Measurements from ENCODE around the gene PATZ1. TPM values are rescaled to one million over a fixed set of nuclear protein-coding genes. Genes with fewer than 3 reads are reported as not detected.
"Not testable (repeated sequence)": the region's sequence is repeated elsewhere in the genome, so short reads cannot be mapped to it uniquely, and the experiment has no call there.

The PATZ1 gene
- total RNA-seq, 2 experiments from 2014 or later, result 27.4 to 28.2 TPM

- no peaks in the 10 kb centered on the region for H3K9me3 Mint-ChIP-seq (ENCODE audit: low read depth)
- peaks cover 20% of the 10 kb centered on the region for H3K36me3 Mint-ChIP-seq
- H3K4me1 Mint-ChIP-seq, result peaks cover 1% of the 10 kb centered on the region
- DNase-seq (no peak), ATAC-seq (no peak)
- no peak overlapping the region for H3K4me3 Mint-ChIP-seq
- no peaks in the 10 kb centered on the region for H3K27me3 Mint-ChIP-seq
- CTCF ChIA-PET, result interaction anchor here (0.5 to 1.8 kb wide), 5 partner anchors 9 to 616 kb away, joined by 3 to 8 read pairs (median 4); no protein-coding TSS in a partner anchor
- no peak overlapping the region for H3K27ac Mint-ChIP-seq
These were observed 22.3 kb downstream of the PATZ1 start for GRCh38 chr22:31323578-31324550.

- CTCF ChIA-PET, result interaction anchor here (1.7 kb wide), 1 partner anchor 8 kb away, joined by 10 read pairs; no protein-coding TSS in a partner anchor
- no peak overlapping the region for H3K4me3 Mint-ChIP-seq
- ATAC-seq, result no peak
These were observed 24.7 kb downstream of the PATZ1 start for GRCh38 chr22:31321421-31321820.

GRCh38 chr22:31314220-31314619 lies 31.9 kb downstream of the PATZ1 start:
- H3K4me1 Mint-ChIP-seq; H3K27me3 Mint-ChIP-seq; ATAC-seq; H3K9me3 Mint-ChIP-seq (ENCODE audit: low read depth); H3K27ac Mint-ChIP-seq; H3K36me3 Mint-ChIP-seq; H3K4me3 Mint-ChIP-seq; DNase-seq: not testable (repeated sequence)
- CTCF ChIA-PET, result interaction anchor here (0.9 to 3.9 kb wide), 11 partner anchors 8 to 551 kb away, joined by 3 to 36 read pairs (median 8); partner anchors contain the start of genes LIMK2 and PIK3IP1

More at GRCh38 chr22:31321421-31321820, 24.7 kb downstream of the PATZ1 start:
- Mint-ChIP-seq H3K36me3 (peaks cover 10% of the 10 kb centered on the region), H3K9me3 (ENCODE audit: low read depth) (no peaks in the 10 kb centered on the region), H3K27ac (no peak overlapping the region), H3K4me1 (peaks cover 1% of the 10 kb centered on the region), H3K27me3 (no peaks in the 10 kb centered on the region)
- no peak for DNase-seq

- CTCF ChIA-PET, result interaction anchor here (0.6 to 3.9 kb wide), 28 partner anchors 8 to 550 kb away, joined by 3 to 36 read pairs (median 5); partner anchors contain the start of genes LIMK2, PIK3IP1 and SELENOM
- Mint-ChIP-seq H3K36me3 (peaks cover 8% of the 10 kb centered on the region), H3K9me3 (ENCODE audit: low read depth) (peaks cover 5% of the 10 kb centered on the region), H3K27ac (no peak overlapping the region), H3K27me3 (no peaks in the 10 kb centered on the region), H3K4me3 (no peak overlapping the region), H3K4me1 (peaks cover 6% of the 10 kb centered on the region)
- ATAC-seq (peak; percentile 69), DNase-seq (peak; percentile 69)
These were observed 32.6 kb downstream of the PATZ1 start for GRCh38 chr22:31313366-31314147.

GRCh38 chr22:31308181-31308580 lies 38.0 kb downstream of the PATZ1 start:
- Mint-ChIP-seq H3K27me3 (no peaks in the 10 kb centered on the region), H3K4me1 (peaks cover 21% of the 10 kb centered on the region), H3K36me3 (no peaks in the 10 kb centered on the region), H3K4me3 (no peak overlapping the region), H3K9me3 (ENCODE audit: low read depth) (no peaks in the 10 kb centered on the region), H3K27ac (peak overlapping the region; percentile 22)
- CTCF ChIA-PET, result interaction anchor here (1.1 kb wide), 1 partner anchor 40 kb away, joined by 3 read pairs; no protein-coding TSS in a partner anchor
- DNase-seq (no peak), ATAC-seq (no peak)

- Mint-ChIP-seq H3K27ac (no peak overlapping the region), H3K27me3 (no peaks in the 10 kb centered on the region), H3K4me1 (peaks cover 21% of the 10 kb centered on the region), H3K9me3 (ENCODE audit: low read depth) (no peaks in the 10 kb centered on the region), H3K4me3 (no peak overlapping the region), H3K36me3 (no peaks in the 10 kb centered on the region)
- no peak for ATAC-seq
- CTCF ChIA-PET, result no interaction called here
- DNase-seq, result no peak
These were observed 41.0 kb downstream of the PATZ1 start for GRCh38 chr22:31305194-31305593.

GRCh38 chr22:31302537-31302936 lies 43.6 kb downstream of the PATZ1 start:
- Mint-ChIP-seq H3K9me3 (ENCODE audit: low read depth) (no peaks in the 10 kb centered on the region), H3K27me3 (no peaks in the 10 kb centered on the region), H3K4me3 (no peak overlapping the region), H3K27ac (no peak overlapping the region), H3K36me3 (no peaks in the 10 kb centered on the region), H3K4me1 (peaks cover 10% of the 10 kb centered on the region)
- CTCF ChIA-PET, result interaction anchor here (1.8 to 4.9 kb wide), 2 partner anchors 10 to 12 kb away, joined by 5 to 29 read pairs; partner anchors contain the start of gene PIK3IP1
- ATAC-seq (no peak), DNase-seq (no peak)

GRCh38 chr22:31302006-31302405 lies 44.1 kb downstream of the PATZ1 start:
- H3K4me1 Mint-ChIP-seq, result peaks cover 7% of the 10 kb centered on the region
- no peak overlapping the region for H3K27ac Mint-ChIP-seq
- H3K4me3 Mint-ChIP-seq, result no peak overlapping the region
- ATAC-seq (no peak), DNase-seq (no peak)
- H3K36me3 Mint-ChIP-seq, result no peaks in the 10 kb centered on the region
- CTCF ChIA-PET, result interaction anchor here (2.1 to 4.9 kb wide), 2 partner anchors 10 to 12 kb away, joined by 6 to 29 read pairs; partner anchors contain the start of gene PIK3IP1
- H3K9me3 Mint-ChIP-seq (ENCODE audit: low read depth), result no peaks in the 10 kb centered on the region
- no peaks in the 10 kb centered on the region for H3K27me3 Mint-ChIP-seq

- Mint-ChIP-seq H3K36me3 (no peaks in the 10 kb centered on the region), H3K9me3 (ENCODE audit: low read depth) (no peaks in the 10 kb centered on the region), H3K27me3 (no peaks in the 10 kb centered on the region), H3K4me3 (no peak overlapping the region), H3K27ac (no peak overlapping the region), H3K4me1 (peaks cover 12% of the 10 kb centered on the region)
- ATAC-seq (no peak), DNase-seq (no peak)
- CTCF ChIA-PET, result interaction anchor here (2.1 to 4.9 kb wide), 2 partner anchors 9 to 13 kb away, joined by 6 to 29 read pairs; partner anchors contain the start of gene PIK3IP1
These were observed 45.2 kb downstream of the PATZ1 start for GRCh38 chr22:31300896-31301295.

GRCh38 chr22:31295831-31296657 lies 50.1 kb downstream of the PATZ1 start:
- CTCF ChIA-PET, result interaction anchor here (0.6 to 2.9 kb wide), 6 partner anchors 11 to 1599 kb away, joined by 3 to 10 read pairs (median 3); partner anchors contain the start of gene LIMK2
- Mint-ChIP-seq H3K27me3 (no peaks in the 10 kb centered on the region), H3K4me3 (no peak overlapping the region), H3K27ac (no peak overlapping the region), H3K9me3 (ENCODE audit: low read depth) (no peaks in the 10 kb centered on the region), H3K4me1 (peaks cover 44% of the 10 kb centered on the region), H3K36me3 (no peaks in the 10 kb centered on the region)
- no peak for DNase-seq
- ATAC-seq, result no peak

GRCh38 chr22:31295360-31295759 lies 50.8 kb downstream of the PATZ1 start:
- Mint-ChIP-seq H3K27me3 (no peaks in the 10 kb centered on the region), H3K27ac (no peak overlapping the region), H3K9me3 (ENCODE audit: low read depth) (no peaks in the 10 kb centered on the region), H3K4me3 (no peak overlapping the region), H3K36me3 (no peaks in the 10 kb centered on the region), H3K4me1 (peaks cover 46% of the 10 kb centered on the region)
- ATAC-seq (no peak), DNase-seq (no peak)
- CTCF ChIA-PET, result interaction anchor here (1.1 to 7.2 kb wide), 4 partner anchors 18 to 42 kb away, joined by 3 to 51 read pairs (median 6); no protein-coding TSS in a partner anchor
